ENCODE data around the gene TRAPPC6A. TPM values are rescaled to one million over a fixed set of nuclear protein-coding genes. Genes with fewer than 3 reads are reported as not detected.

The TRAPPC6A gene
- total and polyA plus RNA-seq, 2 of the 13 experiments (the other 11 are each of a cell fraction or from before 2014, with no cell fraction given), result 6.5 to 21.0 TPM

DNA sequence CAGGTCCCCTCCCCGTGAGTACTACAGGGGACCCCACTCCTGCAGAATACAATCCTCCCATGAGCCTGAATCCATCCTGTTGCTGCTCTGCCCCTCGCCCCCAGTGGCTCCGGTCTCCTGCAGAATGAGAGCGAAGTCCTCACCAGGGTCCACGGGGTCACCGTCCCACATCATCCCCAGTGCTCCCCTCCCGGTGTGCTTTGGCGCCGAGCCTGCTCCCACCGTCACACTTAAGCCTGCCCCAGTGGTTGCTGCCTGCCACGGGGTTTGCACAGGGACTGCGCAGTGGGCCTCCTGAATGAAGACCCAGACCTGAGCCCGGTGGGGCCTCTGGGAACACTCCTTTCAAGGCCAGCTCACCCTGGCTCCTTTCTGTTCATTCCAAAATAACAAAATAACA lies 47.8 kb downstream of the TRAPPC6A start (continued):
- TF ChIP-seq, protein P1, sequence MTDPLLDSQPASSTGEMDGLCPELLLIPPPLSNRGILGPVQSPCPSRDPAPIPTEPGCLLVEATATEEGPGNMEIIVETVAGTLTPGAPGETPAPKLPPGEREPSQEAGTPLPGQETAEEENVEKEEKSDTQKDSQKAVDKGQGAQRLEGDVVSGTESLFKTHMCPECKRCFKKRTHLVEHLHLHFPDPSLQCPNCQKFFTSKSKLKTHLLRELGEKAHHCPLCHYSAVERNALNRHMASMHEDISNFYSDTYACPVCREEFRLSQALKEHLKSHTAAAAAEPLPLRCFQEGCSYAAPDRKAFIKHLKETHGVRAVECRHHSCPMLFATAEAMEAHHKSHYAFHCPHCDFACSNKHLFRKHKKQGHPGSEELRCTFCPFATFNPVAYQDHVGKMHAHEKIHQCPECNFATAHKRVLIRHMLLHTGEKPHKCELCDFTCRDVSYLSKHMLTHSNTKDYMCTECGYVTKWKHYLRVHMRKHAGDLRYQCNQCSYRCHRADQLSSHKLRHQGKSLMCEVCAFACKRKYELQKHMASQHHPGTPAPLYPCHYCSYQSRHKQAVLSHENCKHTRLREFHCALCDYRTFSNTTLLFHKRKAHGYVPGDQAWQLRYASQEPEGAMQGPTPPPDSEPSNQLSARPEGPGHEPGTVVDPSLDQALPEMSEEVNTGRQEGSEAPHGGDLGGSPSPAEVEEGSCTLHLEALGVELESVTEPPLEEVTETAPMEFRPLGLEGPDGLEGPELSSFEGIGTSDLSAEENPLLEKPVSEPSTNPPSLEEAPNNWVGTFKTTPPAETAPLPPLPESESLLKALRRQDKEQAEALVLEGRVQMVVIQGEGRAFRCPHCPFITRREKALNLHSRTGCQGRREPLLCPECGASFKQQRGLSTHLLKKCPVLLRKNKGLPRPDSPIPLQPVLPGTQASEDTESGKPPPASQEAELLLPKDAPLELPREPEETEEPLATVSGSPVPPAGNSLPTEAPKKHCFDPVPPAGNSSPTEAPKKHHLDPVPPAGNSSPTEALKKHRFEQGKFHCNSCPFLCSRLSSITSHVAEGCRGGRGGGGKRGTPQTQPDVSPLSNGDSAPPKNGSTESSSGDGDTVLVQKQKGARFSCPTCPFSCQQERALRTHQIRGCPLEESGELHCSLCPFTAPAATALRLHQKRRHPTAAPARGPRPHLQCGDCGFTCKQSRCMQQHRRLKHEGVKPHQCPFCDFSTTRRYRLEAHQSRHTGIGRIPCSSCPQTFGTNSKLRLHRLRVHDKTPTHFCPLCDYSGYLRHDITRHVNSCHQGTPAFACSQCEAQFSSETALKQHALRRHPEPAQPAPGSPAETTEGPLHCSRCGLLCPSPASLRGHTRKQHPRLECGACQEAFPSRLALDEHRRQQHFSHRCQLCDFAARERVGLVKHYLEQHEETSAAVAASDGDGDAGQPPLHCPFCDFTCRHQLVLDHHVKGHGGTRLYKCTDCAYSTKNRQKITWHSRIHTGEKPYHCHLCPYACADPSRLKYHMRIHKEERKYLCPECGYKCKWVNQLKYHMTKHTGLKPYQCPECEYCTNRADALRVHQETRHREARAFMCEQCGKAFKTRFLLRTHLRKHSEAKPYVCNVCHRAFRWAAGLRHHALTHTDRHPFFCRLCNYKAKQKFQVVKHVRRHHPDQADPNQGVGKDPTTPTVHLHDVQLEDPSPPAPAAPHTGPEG (CRISPR knock-in tag; IDR thresholded peaks at IDR 0.05), result no peak
- TF ChIP-seq, protein P2, sequence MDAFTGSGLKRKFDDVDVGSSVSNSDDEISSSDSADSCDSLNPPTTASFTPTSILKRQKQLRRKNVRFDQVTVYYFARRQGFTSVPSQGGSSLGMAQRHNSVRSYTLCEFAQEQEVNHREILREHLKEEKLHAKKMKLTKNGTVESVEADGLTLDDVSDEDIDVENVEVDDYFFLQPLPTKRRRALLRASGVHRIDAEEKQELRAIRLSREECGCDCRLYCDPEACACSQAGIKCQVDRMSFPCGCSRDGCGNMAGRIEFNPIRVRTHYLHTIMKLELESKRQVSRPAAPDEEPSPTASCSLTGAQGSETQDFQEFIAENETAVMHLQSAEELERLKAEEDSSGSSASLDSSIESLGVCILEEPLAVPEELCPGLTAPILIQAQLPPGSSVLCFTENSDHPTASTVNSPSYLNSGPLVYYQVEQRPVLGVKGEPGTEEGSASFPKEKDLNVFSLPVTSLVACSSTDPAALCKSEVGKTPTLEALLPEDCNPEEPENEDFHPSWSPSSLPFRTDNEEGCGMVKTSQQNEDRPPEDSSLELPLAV (CRISPR knock-in tag; conservative IDR thresholded peaks at IDR 0.05; ENCODE audit: low read depth), result no peak
- peak; percentile 54 for TF ChIP-seq HNF4G (IDR thresholded peaks at IDR 0.05; ENCODE audit: borderline replicate concordance, low read depth, low read length)
- TF ChIP-seq HNF4G (CRISPR knock-in tag; IDR thresholded peaks at IDR 0.05; ENCODE audit: borderline replicate concordance, low read depth), result peak; percentile 55; the same call in 1 of the 2 replicates
- no peak for TF ChIP-seq SP4 (CRISPR knock-in tag; IDR thresholded peaks at IDR 0.05)
- TF ChIP-seq, protein P3, sequence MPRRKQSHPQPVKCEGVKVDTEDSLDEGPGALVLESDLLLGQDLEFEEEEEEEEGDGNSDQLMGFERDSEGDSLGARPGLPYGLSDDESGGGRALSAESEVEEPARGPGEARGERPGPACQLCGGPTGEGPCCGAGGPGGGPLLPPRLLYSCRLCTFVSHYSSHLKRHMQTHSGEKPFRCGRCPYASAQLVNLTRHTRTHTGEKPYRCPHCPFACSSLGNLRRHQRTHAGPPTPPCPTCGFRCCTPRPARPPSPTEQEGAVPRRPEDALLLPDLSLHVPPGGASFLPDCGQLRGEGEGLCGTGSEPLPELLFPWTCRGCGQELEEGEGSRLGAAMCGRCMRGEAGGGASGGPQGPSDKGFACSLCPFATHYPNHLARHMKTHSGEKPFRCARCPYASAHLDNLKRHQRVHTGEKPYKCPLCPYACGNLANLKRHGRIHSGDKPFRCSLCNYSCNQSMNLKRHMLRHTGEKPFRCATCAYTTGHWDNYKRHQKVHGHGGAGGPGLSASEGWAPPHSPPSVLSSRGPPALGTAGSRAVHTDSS (CRISPR knock-in tag; conservative IDR thresholded peaks at IDR 0.05), result no peak
- no peak for TF ChIP-seq ZNF709 (CRISPR knock-in tag; IDR thresholded peaks at IDR 0.05)
- TF ChIP-seq JARID2 (CRISPR knock-in tag; IDR thresholded peaks at IDR 0.05; ENCODE audit: insufficient replicate concordance), result no peak
- TF ChIP-seq ZNF382 (CRISPR knock-in tag; IDR thresholded peaks at IDR 0.05; ENCODE audit: borderline replicate concordance), result no peak
- TF ChIP-seq ZNF326 (CRISPR knock-in tag; IDR thresholded peaks at IDR 0.05; ENCODE audit: borderline replicate concordance), result no peak
- TF ChIP-seq MIER2 (CRISPR knock-in tag; IDR thresholded peaks at IDR 0.05), result no peak
- no peak for TF ChIP-seq RNF2 (conservative IDR thresholded peaks at IDR 0.05; ENCODE audit: low read depth)
- TF ChIP-seq ARHGAP35 (CRISPR knock-in tag; IDR thresholded peaks at IDR 0.05; ENCODE audit: borderline replicate concordance), result no peak
- no peak for TF ChIP-seq GATA4 (IDR thresholded peaks at IDR 0.05; ENCODE audit: borderline replicate concordance, low read depth)
- no peak for TF ChIP-seq ZNF607 (CRISPR knock-in tag; IDR thresholded peaks at IDR 0.05; ENCODE audit: borderline replicate concordance)
- TF ChIP-seq SAFB2 (CRISPR knock-in tag; IDR thresholded peaks at IDR 0.05; ENCODE audit: borderline replicate concordance, low read depth), result no peak
- TF ChIP-seq, protein P4, sequence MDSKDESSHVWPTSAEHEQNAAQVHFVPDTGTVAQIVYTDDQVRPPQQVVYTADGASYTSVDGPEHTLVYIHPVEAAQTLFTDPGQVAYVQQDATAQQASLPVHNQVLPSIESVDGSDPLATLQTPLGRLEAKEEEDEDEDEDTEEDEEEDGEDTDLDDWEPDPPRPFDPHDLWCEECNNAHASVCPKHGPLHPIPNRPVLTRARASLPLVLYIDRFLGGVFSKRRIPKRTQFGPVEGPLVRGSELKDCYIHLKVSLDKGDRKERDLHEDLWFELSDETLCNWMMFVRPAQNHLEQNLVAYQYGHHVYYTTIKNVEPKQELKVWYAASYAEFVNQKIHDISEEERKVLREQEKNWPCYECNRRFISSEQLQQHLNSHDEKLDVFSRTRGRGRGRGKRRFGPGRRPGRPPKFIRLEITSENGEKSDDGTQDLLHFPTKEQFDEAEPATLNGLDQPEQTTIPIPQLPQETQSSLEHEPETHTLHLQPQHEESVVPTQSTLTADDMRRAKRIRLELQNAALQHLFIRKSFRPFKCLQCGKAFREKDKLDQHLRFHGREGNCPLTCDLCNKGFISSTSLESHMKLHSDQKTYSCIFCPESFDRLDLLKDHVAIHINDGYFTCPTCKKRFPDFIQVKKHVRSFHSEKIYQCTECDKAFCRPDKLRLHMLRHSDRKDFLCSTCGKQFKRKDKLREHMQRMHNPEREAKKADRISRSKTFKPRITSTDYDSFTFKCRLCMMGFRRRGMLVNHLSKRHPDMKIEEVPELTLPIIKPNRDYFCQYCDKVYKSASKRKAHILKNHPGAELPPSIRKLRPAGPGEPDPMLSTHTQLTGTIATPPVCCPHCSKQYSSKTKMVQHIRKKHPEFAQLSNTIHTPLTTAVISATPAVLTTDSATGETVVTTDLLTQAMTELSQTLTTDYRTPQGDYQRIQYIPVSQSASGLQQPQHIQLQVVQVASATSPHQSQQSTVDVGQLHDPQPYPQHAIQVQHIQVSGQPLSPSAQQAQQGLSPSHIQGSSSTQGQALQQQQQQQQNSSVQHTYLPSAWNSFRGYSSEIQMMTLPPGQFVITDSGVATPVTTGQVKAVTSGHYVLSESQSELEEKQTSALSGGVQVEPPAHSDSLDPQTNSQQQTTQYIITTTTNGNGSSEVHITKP (CRISPR knock-in tag; IDR thresholded peaks at IDR 0.05; ENCODE audit: low read depth), result no peak

Measured in HepG2 (cell line).